ENCODE results near the gene CFAP74.

The CFAP74 gene

GRCh38 chr1:2004856-2005255, 1.3 kb upstream of the CFAP74 start:
- Histone ChIP-seq H2AFZ (ENCODE audit: low read length) (no peak overlapping the region), H3K9me3 (ENCODE audit: insufficient read depth, low read depth, low read length) (no peaks in the 10 kb centered on the region), H3K4me1 (ENCODE audit: insufficient read depth, low read length, poor library complexity, severe bottlenecking) (no peaks in the 10 kb centered on the region), H3K9ac (ENCODE audit: low read depth, low read length, poor library complexity, severe bottlenecking) (no peak overlapping the region), H4K20me1 (ENCODE audit: insufficient read depth, low read length, poor library complexity, severe bottlenecking) (no peaks in the 10 kb centered on the region), H3K4me2 (ENCODE audit: low read depth, low read length, poor library complexity, severe bottlenecking) (no peak overlapping the region), H3K9me2 (replicated peaks; ENCODE audit: low read depth, low read length) (no peaks in the 10 kb centered on the region), H3K27me3 (ENCODE audit: insufficient read depth, low read length, poor library complexity, severe bottlenecking) (no peaks in the 10 kb centered on the region), H3K36me3 (ENCODE audit: insufficient read depth, low read length) (no peaks in the 10 kb centered on the region), H3K79me2 (ENCODE audit: insufficient read depth, low read length) (no peaks in the 10 kb centered on the region), H3F3A (ENCODE audit: low read depth) (no peaks in the 10 kb centered on the region), H3K4me3 (ENCODE audit: low read length, poor library complexity, severe bottlenecking) (no peak overlapping the region)
- TF ChIP-seq EZH2phosphoT487 (IDR thresholded peaks at IDR 0.05; ENCODE audit: borderline replicate concordance): no peak
- TF ChIP-seq, protein P1, sequence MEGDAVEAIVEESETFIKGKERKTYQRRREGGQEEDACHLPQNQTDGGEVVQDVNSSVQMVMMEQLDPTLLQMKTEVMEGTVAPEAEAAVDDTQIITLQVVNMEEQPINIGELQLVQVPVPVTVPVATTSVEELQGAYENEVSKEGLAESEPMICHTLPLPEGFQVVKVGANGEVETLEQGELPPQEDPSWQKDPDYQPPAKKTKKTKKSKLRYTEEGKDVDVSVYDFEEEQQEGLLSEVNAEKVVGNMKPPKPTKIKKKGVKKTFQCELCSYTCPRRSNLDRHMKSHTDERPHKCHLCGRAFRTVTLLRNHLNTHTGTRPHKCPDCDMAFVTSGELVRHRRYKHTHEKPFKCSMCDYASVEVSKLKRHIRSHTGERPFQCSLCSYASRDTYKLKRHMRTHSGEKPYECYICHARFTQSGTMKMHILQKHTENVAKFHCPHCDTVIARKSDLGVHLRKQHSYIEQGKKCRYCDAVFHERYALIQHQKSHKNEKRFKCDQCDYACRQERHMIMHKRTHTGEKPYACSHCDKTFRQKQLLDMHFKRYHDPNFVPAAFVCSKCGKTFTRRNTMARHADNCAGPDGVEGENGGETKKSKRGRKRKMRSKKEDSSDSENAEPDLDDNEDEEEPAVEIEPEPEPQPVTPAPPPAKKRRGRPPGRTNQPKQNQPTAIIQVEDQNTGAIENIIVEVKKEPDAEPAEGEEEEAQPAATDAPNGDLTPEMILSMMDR (conservative IDR thresholded peaks at IDR 0.05; ENCODE audit: low read length): no peak

DNA sequence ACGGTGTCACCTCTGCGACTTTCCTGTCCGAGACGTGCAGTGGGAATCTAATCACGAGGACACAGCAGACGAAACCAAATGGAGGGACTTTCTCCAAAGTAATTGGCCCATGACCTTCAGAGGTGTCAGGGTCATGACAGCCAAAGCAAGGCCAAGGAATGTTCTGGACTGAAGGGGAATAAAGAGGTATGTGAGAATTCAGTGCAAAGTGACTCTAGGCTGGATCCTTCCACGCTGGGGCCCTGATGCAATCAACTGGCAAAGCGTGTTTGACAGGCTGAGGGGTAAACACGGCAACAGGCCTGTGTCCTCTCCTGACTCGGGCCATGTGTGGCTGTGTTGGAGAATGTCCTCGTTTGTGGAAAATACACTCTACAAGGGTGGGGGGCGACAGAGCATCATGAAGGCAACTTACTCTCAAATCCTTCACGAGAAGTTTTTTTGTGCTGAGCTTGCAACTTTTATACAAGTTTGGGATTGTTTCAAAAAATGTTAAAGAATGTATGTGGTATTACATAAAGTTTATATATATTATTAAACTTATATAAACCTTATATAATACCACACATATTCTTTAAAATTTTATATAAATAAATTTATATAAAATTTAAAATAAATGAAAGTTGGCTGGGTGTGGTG, 1.7 kb downstream of the CFAP74 start:
- H3K4me1 ChIP-seq (ENCODE audit: insufficient read depth, low read length, poor library complexity, severe bottlenecking): no peaks in the 10 kb centered on the region
- no peaks in the 10 kb centered on the region for H3K79me2 ChIP-seq (ENCODE audit: insufficient read depth, low read length)
- H3K4me2 ChIP-seq (ENCODE audit: low read depth, low read length, poor library complexity, severe bottlenecking): no peak overlapping the region
- H3K36me3 ChIP-seq (ENCODE audit: insufficient read depth, low read length): no peaks in the 10 kb centered on the region
- H3F3A ChIP-seq (ENCODE audit: low read depth): no peaks in the 10 kb centered on the region
- H3K27me3 ChIP-seq (ENCODE audit: insufficient read depth, low read length, poor library complexity, severe bottlenecking): no peaks in the 10 kb centered on the region
- H3K9ac ChIP-seq (ENCODE audit: low read depth, low read length, poor library complexity, severe bottlenecking): no peak overlapping the region
- no peak overlapping the region for H2AFZ ChIP-seq (ENCODE audit: low read length)
- TF ChIP-seq, protein P1 (conservative IDR thresholded peaks at IDR 0.05; ENCODE audit: low read length): no peak
- TF ChIP-seq EZH2phosphoT487 (IDR thresholded peaks at IDR 0.05; ENCODE audit: borderline replicate concordance): no peak
- H3K4me3 ChIP-seq (ENCODE audit: low read length, poor library complexity, severe bottlenecking): no peak overlapping the region
- H3K9me2 ChIP-seq (replicated peaks; ENCODE audit: low read depth, low read length): no peaks in the 10 kb centered on the region
- no peaks in the 10 kb centered on the region for H4K20me1 ChIP-seq (ENCODE audit: insufficient read depth, low read length, poor library complexity, severe bottlenecking)
- no peaks in the 10 kb centered on the region for H3K9me3 ChIP-seq (ENCODE audit: insufficient read depth, low read depth, low read length)

GRCh38 chr1:2000850-2001249, 2.7 kb downstream of the CFAP74 start:
- Histone ChIP-seq H3K27me3 (ENCODE audit: insufficient read depth, low read length, poor library complexity, severe bottlenecking) (no peaks in the 10 kb centered on the region), H3K4me1 (ENCODE audit: insufficient read depth, low read length, poor library complexity, severe bottlenecking) (no peaks in the 10 kb centered on the region), H3K79me2 (ENCODE audit: insufficient read depth, low read length) (no peaks in the 10 kb centered on the region), H3K4me2 (ENCODE audit: low read depth, low read length, poor library complexity, severe bottlenecking) (no peak overlapping the region), H3K9me3 (ENCODE audit: insufficient read depth, low read depth, low read length) (no peaks in the 10 kb centered on the region), H3K9me2 (replicated peaks; ENCODE audit: low read depth, low read length) (no peaks in the 10 kb centered on the region), H3F3A (ENCODE audit: low read depth) (no peaks in the 10 kb centered on the region), H2AFZ (ENCODE audit: low read length) (no peak overlapping the region), H3K36me3 (ENCODE audit: insufficient read depth, low read length) (no peaks in the 10 kb centered on the region), H4K20me1 (ENCODE audit: insufficient read depth, low read length, poor library complexity, severe bottlenecking) (no peaks in the 10 kb centered on the region), H3K9ac (ENCODE audit: low read depth, low read length, poor library complexity, severe bottlenecking) (no peak overlapping the region), H3K4me3 (ENCODE audit: low read length, poor library complexity, severe bottlenecking) (no peak overlapping the region)
- no peak for TF ChIP-seq EZH2phosphoT487 (IDR thresholded peaks at IDR 0.05; ENCODE audit: borderline replicate concordance)
- TF ChIP-seq, protein P1 (conservative IDR thresholded peaks at IDR 0.05; ENCODE audit: low read length): no peak
